SK-N-SH (cell line): ENCODE results near the gene CFAP99. TPM values are rescaled to one million over a fixed set of nuclear protein-coding genes. Genes with fewer than 3 reads are reported as not detected.

Experiments used
- CTCF ChIA-PET: fragments of 300-600, 350-600 bp; formaldehyde crosslinking; extraction: SDS; loops from one replicate; lab custom pipeline; 2021; lab: Yijun Ruan, JAX
- POLR2A ChIA-PET: fragments of 350-600 bp; sonication (Branson Sonifier 250); formaldehyde crosslinking; extraction: SDS; loops from one replicate; lab custom pipeline; 2020; ENCODE audit warnings: antibody characterized with exemption, inconsistent platforms; lab: Yijun Ruan, JAX
- DNase-seq: peaks from one replicate; pipeline ENCODE4 v3.0.0; 2012
- H2AFZ ChIP-seq: fragments of 200-600 bp; sonication (generic); 2 replicates; pipeline ENCODE4 v1.8.1; 2016; ENCODE audit warnings: antibody characterized with exemption, mild to moderate bottlenecking, low read depth
- H3F3A ChIP-seq: fragments of 200-600 bp; sonication (generic); replicated peaks from 2 replicates; pipeline ENCODE3; 2016; ENCODE audit warnings: antibody characterized with exemption, mild to moderate bottlenecking; ENCODE audit not compliant: insufficient read depth
- H3K27ac ChIP-seq, 2 experiments: fragments of 200-500 bp in 1 of 2; fragments of 200-600 bp in 1 of 2; sonication (Bioruptor generic) in 1 of 2; sonication (generic), shearing (Covaris generic) in 1 of 2; 2 replicates each; pipeline versions ENCODE4 v1.5.1 to v1.6.1; 2014 to 2016; ENCODE audit warnings: low read depth in 2 of 2, inconsistent platforms in 1 of 2, low read length in 1 of 2, mild to moderate bottlenecking in 1 of 2, mixed read lengths in 1 of 2
- H3K27me3 ChIP-seq: fragments of 200-600 bp; sonication (generic), shearing (Covaris generic); 2 replicates; pipeline ENCODE4 v1.6.1; 2016; ENCODE audit warnings: mixed run types; ENCODE audit not compliant: insufficient read depth
- H3K36me3 ChIP-seq, 2 experiments: fragments of 200-500 bp in 1 of 2; fragments of 200-600 bp in 1 of 2; sonication (Bioruptor generic) in 1 of 2; sonication (generic) in 1 of 2; replicated peaks in 1 of 2; 2 replicates each; pipeline versions ENCODE3 to v1.5.1; 2014 to 2016; ENCODE audit warnings: low read length in 1 of 2, mild to moderate bottlenecking in 1 of 2; ENCODE audit not compliant: insufficient read depth in 2 of 2, control insufficient read depth in 1 of 2
- H3K4me1 ChIP-seq, 2 experiments: fragments of 200-500 bp in 1 of 2; fragments of 200-600 bp in 1 of 2; sonication (Bioruptor generic) in 1 of 2; sonication (generic), shearing (Covaris generic) in 1 of 2; 2 replicates each; pipeline versions ENCODE4 v1.5.1 to v1.6.1; 2014 to 2016; ENCODE audit warnings: low read depth in 1 of 2, low read length in 1 of 2, mixed run types in 1 of 2; ENCODE audit not compliant: insufficient read depth in 2 of 2, control insufficient read depth in 1 of 2
- H3K4me2 ChIP-seq: fragments of 200-600 bp; sonication (generic), shearing (Covaris generic); 2 replicates; pipeline ENCODE4 v1.6.1; 2017; ENCODE audit warnings: mixed run types
- H3K4me3 ChIP-seq, 2 experiments: fragments of 200-500 bp in 1 of 2; fragments of 200-600 bp in 1 of 2; sonication (Bioruptor generic) in 1 of 2; sonication (generic), shearing (Covaris generic) in 1 of 2; 2 replicates each; pipeline versions ENCODE4 v1.5.1 to v1.8.1; 2014 to 2016; ENCODE audit warnings: low read depth in 2 of 2, inconsistent platforms in 1 of 2, low read length in 1 of 2, mild to moderate bottlenecking in 1 of 2, mixed read lengths in 1 of 2, moderate library complexity in 1 of 2
- H3K79me2 ChIP-seq: fragments of 200-600 bp; sonication (generic); 2 replicates; pipeline ENCODE4 v1.8.1; 2017; ENCODE audit warnings: mild to moderate bottlenecking; ENCODE audit not compliant: insufficient read depth
- H3K9ac ChIP-seq: fragments of 200-600 bp; sonication (generic); 2 replicates; pipeline ENCODE4 v1.6.1; 2017; ENCODE audit warnings: mixed run types
- H3K9me2 ChIP-seq: fragments of 200-600 bp; sonication (generic); 2 replicates; pipeline ENCODE4 v1.6.1; 2017; ENCODE audit warnings: mixed run types
- H3K9me3 ChIP-seq: fragments of 200-600 bp; sonication (generic); 2 replicates; pipeline ENCODE4 v1.6.1; 2017; ENCODE audit warnings: mixed run types, mild to moderate bottlenecking, moderate library complexity
- H4K20me1 ChIP-seq: fragments of 200-600 bp; sonication (generic); 2 replicates; pipeline ENCODE4 v1.6.1; 2017; ENCODE audit warnings: mild to moderate bottlenecking, mixed run types; ENCODE audit not compliant: insufficient read depth
- CHD2 ChIP-seq: fragments of 150-350 bp; IDR thresholded peaks from 2 replicates; pipeline ENCODE4 v1.6.1; 2018; ENCODE audit warnings: low read length; ENCODE audit not compliant: partially characterized antibody
- ELF1 ChIP-seq: IDR thresholded peaks from 2 replicates; pipeline ENCODE4 v1.4.0; 2012
- FOXJ3 ChIP-seq: sonication (generic); formaldehyde crosslinking; IDR thresholded peaks from 2 replicates; pipeline ENCODE4 v1.5.1; 2020; ENCODE audit warnings: mild to moderate bottlenecking, missing genetic modification reagents
- FOXM1 ChIP-seq: IDR thresholded peaks from 2 replicates; pipeline ENCODE4 v1.4.0; 2012; ENCODE audit warnings: low read depth, mild to moderate bottlenecking
- MEF2A ChIP-seq: IDR thresholded peaks from 2 replicates; pipeline ENCODE4 v1.4.0; 2012; ENCODE audit warnings: low read depth, borderline replicate concordance
- NFIC ChIP-seq: IDR thresholded peaks from 2 replicates; pipeline ENCODE4 v1.4.0; 2012; ENCODE audit warnings: borderline replicate concordance
- RAD21 ChIP-seq: IDR thresholded peaks from 2 replicates; pipeline ENCODE4 v1.6.1; 2012; ENCODE audit warnings: mild to moderate bottlenecking, low read length
- RCOR1 ChIP-seq: fragments of 150-350 bp; IDR thresholded peaks from 2 replicates; pipeline ENCODE4 v1.6.1; 2017; ENCODE audit warnings: antibody characterized with exemption, low read length
- SIN3A ChIP-seq: IDR thresholded peaks from 2 replicates; pipeline ENCODE4 v1.6.1; 2012; ENCODE audit warnings: low read depth, mild to moderate bottlenecking, low read length, moderate library complexity, borderline replicate concordance
- TAF1 ChIP-seq: IDR thresholded peaks from 2 replicates; pipeline ENCODE4 v1.6.1; 2012; ENCODE audit warnings: low read depth, mild to moderate bottlenecking, low read length, moderate library complexity, borderline replicate concordance
- TEAD4 ChIP-seq: IDR thresholded peaks from 2 replicates; pipeline ENCODE4 v1.4.0; 2012; ENCODE audit warnings: mild to moderate bottlenecking, borderline replicate concordance; ENCODE audit not compliant: insufficient read depth
- YY1 ChIP-seq: IDR thresholded peaks from 2 replicates; pipeline ENCODE4 v1.4.0; 2012; ENCODE audit warnings: low read depth, mild to moderate bottlenecking
- WGBS: methylation state at CpG from one replicate; pipeline ENCODE4 v1.1.6; 2017; ENCODE audit warnings: low lambda C conversion rate; 5-methylcytosine and 5-hydroxymethylcytosine counted together
- polyA plus RNA-seq, 3 experiments: library from polyadenylated mRNA; depleted of rRNA; stranded (reverse); fragments of >200 nt; gene quantifications; 2 replicates each; pipeline ENCODE4 v1.2.3, GENCODE V29; 2012
- TF ChIP-seq, protein P1 (sequence below): fragments of 150-350 bp; IDR thresholded peaks from 2 replicates; pipeline ENCODE4 v1.6.1; 2017; ENCODE audit warnings: antibody characterized with exemption, low read length, low read depth, borderline replicate concordance
- TF ChIP-seq, protein P2 (sequence below): IDR thresholded peaks from 2 replicates; pipeline ENCODE4 v1.4.0; 2012; ENCODE audit warnings: low read depth, borderline replicate concordance
- TF ChIP-seq, protein P3 (sequence below): fragments of 150-350 bp; IDR thresholded peaks from 2 replicates; pipeline ENCODE4 v1.6.1; 2016; ENCODE audit warnings: mild to moderate bottlenecking, low read depth, low read length
- TF ChIP-seq, protein P4 (sequence below): IDR thresholded peaks from 2 replicates; pipeline ENCODE4 v1.6.1; 2012; ENCODE audit warnings: mild to moderate bottlenecking, low read depth, low read length, moderate library complexity
- TF ChIP-seq, protein P5 (sequence below): IDR thresholded peaks from 2 replicates; pipeline ENCODE4 v1.4.0; 2012; ENCODE audit warnings: low read depth, borderline replicate concordance

Gene CFAP99
- polyA plus RNA-seq, 1 of the 3 experiments (the other 2 are of a cell fraction): 0.13 TPM

DNA sequence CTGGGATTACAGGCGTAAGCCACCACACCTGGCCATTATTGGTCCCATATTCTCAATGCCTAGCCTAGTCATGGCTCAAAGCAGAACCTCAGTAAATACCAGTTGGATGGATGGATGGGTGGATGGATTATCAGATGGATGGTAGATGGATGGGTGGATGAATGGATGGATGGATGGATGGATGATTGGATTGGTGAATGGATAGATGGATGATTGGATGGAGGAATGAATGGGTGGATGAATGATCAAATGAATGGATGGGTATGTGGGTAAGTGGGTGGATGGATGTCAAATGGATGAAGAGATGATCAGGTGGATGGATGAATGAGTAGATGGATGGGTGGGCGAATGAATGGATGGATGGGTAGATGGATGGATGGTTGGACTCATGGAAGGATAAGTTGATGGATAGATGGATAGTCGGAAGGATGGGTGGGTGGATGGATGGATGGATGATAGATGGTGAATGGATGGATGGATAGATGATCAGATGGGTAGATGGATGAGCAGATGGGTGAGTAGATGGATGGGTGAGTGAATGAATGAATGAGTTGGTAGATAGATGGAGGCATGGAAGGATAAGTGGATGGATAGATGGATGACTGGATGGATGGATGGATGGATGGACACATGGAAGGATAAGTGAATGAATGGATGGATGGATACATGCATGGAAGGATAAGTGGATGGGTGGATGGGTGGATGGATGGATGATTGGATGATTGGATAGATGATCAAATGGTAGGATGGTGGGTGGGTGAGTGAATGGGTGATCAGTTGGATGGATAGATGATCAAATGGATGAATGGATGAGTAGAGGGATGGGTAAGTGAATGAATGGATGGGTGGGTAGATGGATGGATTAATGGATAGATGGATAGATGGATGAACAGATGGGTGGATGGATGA lies 28.2 kb downstream of the CFAP99 start:
- Histone ChIP-seq H3K27me3 (no peaks in the 10 kb centered on the region; the same call in 1 of the 2 replicates), H3K4me2 (no peak overlapping the region), H4K20me1 (no peaks in the 10 kb centered on the region), H2AFZ (no peak overlapping the region), H3K4me1 (no peaks in the 10 kb centered on the region), H3K27ac (no peak overlapping the region), H3K4me3 (no peak overlapping the region), H3K9me2 (no peaks in the 10 kb centered on the region), H3K79me2 (no peaks in the 10 kb centered on the region), H3F3A (no peaks in the 10 kb centered on the region), H3K36me3 (no peaks in the 10 kb centered on the region), H3K9ac (no peak overlapping the region), H3K9me3 (no peaks in the 10 kb centered on the region)
- ChIA-PET CTCF (no interaction called here), POLR2A (no interaction called here)
- 38% methylated on average over 3 of the region's 3 CpGs for WGBS
- TF ChIP-seq, protein P1, sequence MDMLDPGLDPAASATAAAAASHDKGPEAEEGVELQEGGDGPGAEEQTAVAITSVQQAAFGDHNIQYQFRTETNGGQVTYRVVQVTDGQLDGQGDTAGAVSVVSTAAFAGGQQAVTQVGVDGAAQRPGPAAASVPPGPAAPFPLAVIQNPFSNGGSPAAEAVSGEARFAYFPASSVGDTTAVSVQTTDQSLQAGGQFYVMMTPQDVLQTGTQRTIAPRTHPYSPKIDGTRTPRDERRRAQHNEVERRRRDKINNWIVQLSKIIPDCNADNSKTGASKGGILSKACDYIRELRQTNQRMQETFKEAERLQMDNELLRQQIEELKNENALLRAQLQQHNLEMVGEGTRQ: no peak
- TF ChIP-seq FOXJ3 (CRISPR knock-in tag) (no peak), RAD21 (no peak), NFIC (no peak), ELF1 (no peak), RCOR1 (no peak), SIN3A (no peak), MEF2A (no peak), TAF1 (no peak), TEAD4 (no peak), FOXM1 (no peak), YY1 (no peak), CHD2 (no peak)
- TF ChIP-seq, protein P2, sequence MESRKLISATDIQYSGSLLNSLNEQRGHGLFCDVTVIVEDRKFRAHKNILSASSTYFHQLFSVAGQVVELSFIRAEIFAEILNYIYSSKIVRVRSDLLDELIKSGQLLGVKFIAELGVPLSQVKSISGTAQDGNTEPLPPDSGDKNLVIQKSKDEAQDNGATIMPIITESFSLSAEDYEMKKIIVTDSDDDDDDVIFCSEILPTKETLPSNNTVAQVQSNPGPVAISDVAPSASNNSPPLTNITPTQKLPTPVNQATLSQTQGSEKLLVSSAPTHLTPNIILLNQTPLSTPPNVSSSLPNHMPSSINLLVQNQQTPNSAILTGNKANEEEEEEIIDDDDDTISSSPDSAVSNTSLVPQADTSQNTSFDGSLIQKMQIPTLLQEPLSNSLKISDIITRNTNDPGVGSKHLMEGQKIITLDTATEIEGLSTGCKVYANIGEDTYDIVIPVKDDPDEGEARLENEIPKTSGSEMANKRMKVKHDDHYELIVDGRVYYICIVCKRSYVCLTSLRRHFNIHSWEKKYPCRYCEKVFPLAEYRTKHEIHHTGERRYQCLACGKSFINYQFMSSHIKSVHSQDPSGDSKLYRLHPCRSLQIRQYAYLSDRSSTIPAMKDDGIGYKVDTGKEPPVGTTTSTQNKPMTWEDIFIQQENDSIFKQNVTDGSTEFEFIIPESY: no peak
- TF ChIP-seq, protein P3, sequence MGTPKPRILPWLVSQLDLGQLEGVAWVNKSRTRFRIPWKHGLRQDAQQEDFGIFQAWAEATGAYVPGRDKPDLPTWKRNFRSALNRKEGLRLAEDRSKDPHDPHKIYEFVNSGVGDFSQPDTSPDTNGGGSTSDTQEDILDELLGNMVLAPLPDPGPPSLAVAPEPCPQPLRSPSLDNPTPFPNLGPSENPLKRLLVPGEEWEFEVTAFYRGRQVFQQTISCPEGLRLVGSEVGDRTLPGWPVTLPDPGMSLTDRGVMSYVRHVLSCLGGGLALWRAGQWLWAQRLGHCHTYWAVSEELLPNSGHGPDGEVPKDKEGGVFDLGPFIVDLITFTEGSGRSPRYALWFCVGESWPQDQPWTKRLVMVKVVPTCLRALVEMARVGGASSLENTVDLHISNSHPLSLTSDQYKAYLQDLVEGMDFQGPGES: no peak
- TF ChIP-seq, protein P4, sequence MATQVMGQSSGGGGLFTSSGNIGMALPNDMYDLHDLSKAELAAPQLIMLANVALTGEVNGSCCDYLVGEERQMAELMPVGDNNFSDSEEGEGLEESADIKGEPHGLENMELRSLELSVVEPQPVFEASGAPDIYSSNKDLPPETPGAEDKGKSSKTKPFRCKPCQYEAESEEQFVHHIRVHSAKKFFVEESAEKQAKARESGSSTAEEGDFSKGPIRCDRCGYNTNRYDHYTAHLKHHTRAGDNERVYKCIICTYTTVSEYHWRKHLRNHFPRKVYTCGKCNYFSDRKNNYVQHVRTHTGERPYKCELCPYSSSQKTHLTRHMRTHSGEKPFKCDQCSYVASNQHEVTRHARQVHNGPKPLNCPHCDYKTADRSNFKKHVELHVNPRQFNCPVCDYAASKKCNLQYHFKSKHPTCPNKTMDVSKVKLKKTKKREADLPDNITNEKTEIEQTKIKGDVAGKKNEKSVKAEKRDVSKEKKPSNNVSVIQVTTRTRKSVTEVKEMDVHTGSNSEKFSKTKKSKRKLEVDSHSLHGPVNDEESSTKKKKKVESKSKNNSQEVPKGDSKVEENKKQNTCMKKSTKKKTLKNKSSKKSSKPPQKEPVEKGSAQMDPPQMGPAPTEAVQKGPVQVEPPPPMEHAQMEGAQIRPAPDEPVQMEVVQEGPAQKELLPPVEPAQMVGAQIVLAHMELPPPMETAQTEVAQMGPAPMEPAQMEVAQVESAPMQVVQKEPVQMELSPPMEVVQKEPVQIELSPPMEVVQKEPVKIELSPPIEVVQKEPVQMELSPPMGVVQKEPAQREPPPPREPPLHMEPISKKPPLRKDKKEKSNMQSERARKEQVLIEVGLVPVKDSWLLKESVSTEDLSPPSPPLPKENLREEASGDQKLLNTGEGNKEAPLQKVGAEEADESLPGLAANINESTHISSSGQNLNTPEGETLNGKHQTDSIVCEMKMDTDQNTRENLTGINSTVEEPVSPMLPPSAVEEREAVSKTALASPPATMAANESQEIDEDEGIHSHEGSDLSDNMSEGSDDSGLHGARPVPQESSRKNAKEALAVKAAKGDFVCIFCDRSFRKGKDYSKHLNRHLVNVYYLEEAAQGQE: no peak
- TF ChIP-seq, protein P5, sequence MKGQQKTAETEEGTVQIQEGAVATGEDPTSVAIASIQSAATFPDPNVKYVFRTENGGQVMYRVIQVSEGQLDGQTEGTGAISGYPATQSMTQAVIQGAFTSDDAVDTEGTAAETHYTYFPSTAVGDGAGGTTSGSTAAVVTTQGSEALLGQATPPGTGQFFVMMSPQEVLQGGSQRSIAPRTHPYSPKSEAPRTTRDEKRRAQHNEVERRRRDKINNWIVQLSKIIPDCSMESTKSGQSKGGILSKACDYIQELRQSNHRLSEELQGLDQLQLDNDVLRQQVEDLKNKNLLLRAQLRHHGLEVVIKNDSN: no peak
- no peak for DNase-seq
